GM23248 (cell line): Measurements from ENCODE around the gene LSM2.

Experiments
- EZH2 ChIP-seq: fragments of 200-600 bp; sonication (generic); IDR thresholded peaks from 2 replicates; pipeline ENCODE4 v1.6.1; 2018; ENCODE audit warnings: antibody characterized with exemption, mild to moderate bottlenecking; ENCODE audit not compliant: insufficient read depth, poor library complexity, severe bottlenecking
- EZH2phosphoT487 ChIP-seq: fragments of 200-600 bp; sonication (generic); IDR thresholded peaks from 2 replicates; pipeline ENCODE4 v1.6.1; 2018; ENCODE audit warnings: antibody characterized with exemption, moderate library complexity, mild to moderate bottlenecking, low read depth; ENCODE audit not compliant: insufficient read depth

GRCh38 chr6:31762356-31762755 is 44.4 kb downstream of the LSM2 start, which contains the start of gene SAPCD1:
- TF ChIP-seq EZH2: no peak
- TF ChIP-seq EZH2phosphoT487: no peak
